HG02938 (cell line): Measurements from ENCODE around the gene RBBP6.
"Not testable (repeated sequence)": the region's sequence is repeated elsewhere in the genome, so short reads cannot be mapped to it uniquely, and the experiment has no call there.

Source experiments
- ATAC-seq: cut with Tn5 transposase; IDR thresholded peaks from one replicate; pipeline ENCODE4 v1.9.1; 2021; ENCODE audit warnings: mild to moderate bottlenecking, moderate library complexity; ENCODE audit not compliant: unreplicated experiment

RBBP6 gene

DNA sequence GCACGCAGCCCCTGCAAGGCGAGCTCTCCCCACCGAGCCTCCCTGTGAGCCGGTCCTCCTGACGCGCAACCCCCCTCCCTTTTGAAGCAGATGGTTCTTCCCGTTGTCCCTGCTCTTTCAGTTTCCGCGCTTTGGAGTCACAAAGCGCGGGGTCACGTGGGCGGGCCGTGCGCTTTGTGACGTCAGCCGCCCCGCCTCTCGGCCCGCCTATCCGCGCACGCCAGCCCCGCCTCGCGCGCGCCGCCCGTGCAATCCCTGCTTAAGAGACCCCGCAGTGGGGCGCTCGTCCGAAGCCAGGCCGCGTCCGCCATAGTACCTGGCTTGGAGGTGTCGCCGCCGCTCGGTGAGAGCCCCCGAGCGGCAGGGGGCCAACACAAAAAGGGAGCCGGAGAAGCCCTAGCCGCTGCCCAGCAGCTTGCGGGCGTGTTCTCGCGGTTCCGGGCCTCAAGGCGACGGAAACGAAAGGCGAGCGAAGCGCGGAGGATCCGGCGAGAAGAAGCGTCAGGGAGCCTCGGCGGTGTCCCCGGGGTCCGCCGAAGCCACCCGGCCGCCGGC, at the start of gene RBBP6:
Gene RBBP6 (plus strand): TSS at position 272 of the 555 bp plus-strand sequence. CDS start 1,061 bp downstream, outside the sequence.
- ATAC-seq: peak; percentile 84

DNA sequence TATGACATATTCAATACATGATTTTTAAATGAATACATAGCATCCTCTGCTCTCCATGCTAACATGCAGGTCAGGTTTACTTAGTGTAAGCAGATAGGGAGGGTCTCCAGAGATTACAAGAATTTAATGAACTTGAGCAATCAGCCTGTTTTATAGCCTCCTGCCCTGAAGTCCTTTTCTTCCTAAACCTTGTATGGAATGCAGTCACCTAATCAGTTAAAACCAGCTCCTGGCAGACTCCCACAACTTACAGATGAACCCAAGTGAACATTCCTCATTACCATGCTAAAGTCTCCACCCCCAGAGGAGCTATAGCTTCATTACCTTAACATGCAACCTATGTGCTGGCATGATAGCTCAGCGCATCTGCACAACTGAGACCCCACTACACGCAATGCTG, 48.5 kb upstream of the RBBP6 start:
- no peak for ATAC-seq

DNA sequence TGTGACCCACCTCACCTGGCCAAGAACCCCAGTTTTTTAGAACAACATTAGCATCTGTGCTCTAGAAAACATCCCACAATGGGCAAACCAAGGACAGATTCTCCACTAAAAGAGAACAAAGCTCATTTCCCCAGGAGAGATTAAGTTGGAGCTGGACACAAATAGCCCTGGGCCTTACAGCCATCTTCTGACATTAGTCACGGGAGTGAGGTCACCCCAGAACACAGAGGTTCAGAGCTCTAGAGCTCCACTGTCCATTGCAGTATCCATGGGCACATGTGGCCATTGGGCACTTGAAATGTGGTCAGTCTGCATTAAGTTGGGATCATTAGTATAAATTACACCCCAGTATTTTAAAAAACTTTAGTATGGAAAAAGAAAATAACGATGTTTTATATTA, 47.6 kb upstream of the RBBP6 start:
- ATAC-seq: no peak

- no peak for ATAC-seq
Measured at GRCh38 chr16:24493821-24494220, 45.5 kb upstream of the RBBP6 start.

GRCh38 chr16:24495207-24495606, 44.2 kb upstream of the RBBP6 start:
- ATAC-seq: not testable (repeated sequence)

GRCh38 chr16:24497440-24497839, 41.9 kb upstream of the RBBP6 start:
- ATAC-seq: no peak

DNA sequence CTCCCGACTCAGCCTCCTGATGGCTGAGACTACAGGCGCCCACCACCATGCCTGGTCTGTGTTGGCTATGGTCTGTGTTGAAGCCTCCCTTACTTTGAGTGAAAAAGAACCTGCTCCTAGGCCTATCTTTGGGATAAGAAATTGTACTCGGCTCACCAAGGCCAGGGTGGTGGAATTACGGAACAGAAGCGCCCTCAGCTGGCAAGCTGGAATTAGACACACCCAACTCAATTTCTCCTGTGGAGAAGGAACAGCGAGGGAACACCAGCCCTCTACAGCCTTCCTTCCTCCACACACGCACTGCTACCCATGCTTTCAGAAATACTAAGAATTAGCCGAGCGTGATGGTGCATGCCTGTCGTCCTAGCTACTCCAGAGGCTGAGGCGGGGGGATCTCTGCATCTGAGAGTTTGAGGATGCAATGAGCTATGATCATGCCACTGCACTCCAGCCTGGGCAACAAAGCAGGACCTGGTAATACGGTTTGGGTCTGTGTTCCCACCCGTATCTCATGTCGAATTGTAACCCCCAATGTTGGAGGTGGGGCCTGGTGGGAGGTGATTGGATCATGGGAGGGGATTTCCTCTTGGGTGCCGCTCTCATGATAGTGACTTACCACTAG, 40.1 kb upstream of the RBBP6 start:
- no peak for ATAC-seq

GRCh38 chr16:24504472-24505345, 34.7 kb upstream of the RBBP6 start:
- peak; percentile 51 for ATAC-seq

DNA sequence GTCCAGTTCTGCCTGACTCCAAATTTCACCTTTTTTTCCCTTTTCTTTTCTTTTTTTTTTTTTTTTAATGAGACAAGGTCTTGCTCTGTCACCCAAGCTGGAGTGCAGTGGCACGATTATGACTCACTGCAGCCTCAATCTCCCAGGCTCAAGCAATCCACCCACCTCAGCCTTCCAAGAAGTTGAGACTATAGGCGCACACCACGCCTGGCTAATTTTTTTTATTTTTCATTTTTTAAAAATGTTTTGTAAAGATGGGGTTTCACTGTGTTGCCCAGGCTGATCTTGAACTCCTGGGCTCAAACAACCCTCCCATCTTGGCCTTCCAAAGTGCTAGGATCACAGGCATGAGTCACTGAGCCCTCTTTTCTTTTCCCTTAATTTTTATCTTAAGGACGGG, 33.4 kb upstream of the RBBP6 start:
- no peak for ATAC-seq

DNA sequence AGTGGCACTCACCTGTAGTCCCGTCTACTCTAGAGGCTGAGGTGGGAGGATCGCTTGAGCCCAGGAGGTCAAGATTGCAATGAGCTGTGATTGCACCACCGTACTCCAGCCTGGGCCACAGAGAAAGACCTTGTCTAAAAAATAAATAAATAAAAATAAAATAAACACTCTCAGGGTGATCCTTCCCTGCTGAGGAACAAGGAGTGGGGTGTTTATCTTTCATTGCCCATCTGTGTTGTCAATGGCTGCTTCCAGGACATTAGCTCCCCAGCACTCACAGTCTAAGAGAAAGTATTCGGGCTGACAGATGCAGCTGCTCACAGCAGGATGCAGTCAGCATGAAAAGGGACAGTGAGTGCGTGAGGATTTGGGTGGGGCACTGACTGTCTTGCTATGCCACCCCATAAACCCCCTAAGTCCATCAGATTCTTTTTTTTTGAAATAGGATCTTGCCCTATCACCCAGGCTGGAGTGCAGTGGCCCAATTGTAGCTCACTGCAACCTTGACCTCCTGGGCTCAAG, 31.3 kb upstream of the RBBP6 start:
- ATAC-seq: no peak

GRCh38 chr16:24508614-24509013, 30.8 kb upstream of the RBBP6 start:
- ATAC-seq: no peak

DNA sequence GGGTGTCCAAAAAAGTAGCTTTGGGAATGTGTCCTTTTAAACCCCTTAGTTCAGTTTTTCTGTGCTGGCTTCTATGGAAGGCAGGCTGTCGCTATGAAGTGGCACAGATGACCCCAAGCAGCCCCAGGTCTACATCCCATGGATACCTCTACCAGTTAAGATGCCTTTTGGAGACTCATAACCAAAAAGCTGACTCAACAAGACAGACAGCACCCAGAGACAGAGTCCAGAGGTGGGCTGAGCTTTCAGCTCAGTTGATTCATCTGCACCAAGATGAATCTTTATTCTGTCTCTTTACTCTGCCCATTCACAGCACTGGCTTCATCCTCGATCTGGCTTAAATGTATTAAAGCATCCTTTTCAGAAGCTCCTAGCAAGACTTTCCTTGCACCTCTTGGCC, 29.8 kb upstream of the RBBP6 start:
- ATAC-seq: no peak

- no peak for ATAC-seq
Measured at GRCh38 chr16:24511174-24511573, 28.2 kb upstream of the RBBP6 start.

GRCh38 chr16:24511792-24512191, 27.6 kb upstream of the RBBP6 start:
- no peak for ATAC-seq

- no peak for ATAC-seq
Measured at GRCh38 chr16:24514096-24514495, 25.3 kb upstream of the RBBP6 start.

DNA sequence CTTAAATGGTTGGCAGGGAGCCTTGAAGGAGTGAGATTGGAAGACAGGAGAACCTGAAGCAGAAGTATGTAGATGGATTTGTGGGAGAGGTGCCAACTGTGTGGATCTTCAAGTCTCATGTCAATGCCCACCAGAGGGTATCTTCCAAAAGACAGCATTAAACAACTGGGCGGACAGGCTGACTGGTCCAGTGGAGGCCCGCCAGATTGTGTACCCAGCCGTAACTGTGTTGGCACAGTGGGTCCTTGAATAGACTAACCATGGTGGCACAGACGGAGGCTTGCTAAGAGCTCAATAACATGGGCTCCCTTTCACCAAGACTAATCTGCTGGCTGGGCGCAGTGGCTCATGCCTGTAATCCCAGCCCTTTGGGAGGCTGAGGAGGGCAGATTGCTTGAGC, 24.2 kb upstream of the RBBP6 start:
- ATAC-seq: no peak

DNA sequence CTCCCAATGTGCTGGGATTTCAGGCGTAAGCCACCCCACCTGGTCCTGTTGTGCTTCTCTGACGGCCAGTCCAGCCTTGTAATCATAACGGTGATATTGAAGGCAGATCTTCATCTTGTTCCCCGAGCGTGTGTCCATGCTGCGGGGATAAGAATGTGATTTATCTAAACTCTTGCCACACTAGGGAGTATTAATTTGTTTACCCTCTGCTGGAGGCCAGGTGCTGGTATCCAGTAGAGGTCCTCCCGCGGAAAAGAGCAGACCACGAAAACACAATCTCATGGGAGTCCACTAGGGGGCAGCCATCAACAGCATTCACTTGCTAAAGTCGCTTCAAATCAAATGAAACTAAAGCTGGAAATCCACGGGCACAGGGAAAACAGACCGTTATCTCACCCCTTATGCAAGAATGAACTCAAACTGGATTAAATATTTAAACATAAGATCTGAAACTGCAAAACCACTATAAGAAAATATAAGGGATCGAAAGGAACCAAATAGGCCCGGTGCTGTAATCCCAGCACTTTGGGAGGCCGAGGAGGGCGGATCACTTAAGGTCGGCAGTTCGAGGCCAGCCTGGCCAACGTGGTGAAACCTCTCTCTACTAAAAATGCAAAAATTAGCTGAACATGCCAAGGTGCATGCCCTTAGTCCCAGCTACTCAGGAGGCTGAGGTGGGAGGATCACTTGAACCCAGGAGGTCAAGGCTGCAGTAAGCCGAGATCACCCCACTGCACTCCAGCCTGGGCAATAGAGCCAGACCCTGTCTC, 22.3 kb upstream of the RBBP6 start:
- no peak for ATAC-seq

GRCh38 chr16:24518498-24518897, 20.9 kb upstream of the RBBP6 start:
- ATAC-seq: no peak

DNA sequence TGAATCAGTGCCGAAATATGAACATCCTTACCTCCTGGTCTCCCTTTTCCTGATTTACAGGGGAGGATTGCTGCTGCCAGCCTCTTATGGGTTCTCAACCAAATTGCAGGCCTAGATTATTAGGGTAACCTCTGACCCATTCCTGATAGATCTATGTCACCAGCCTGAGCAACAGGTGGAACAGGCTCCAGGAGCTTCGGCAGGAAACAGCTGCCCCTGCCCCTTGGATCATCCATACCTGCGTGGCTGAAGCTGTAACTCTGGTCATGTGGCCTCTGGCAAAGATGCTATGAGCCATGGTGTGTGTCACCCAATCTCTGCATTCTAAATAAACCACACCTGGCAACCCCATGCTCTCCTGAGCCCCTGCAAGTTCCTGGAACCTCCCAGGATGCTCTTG, 18.4 kb upstream of the RBBP6 start:
- no peak for ATAC-seq

- ATAC-seq: no peak
Measured at GRCh38 chr16:24522751-24523150, 16.6 kb upstream of the RBBP6 start.

- no peak for ATAC-seq
Measured at GRCh38 chr16:24523569-24523968, 15.8 kb upstream of the RBBP6 start.
